ENCODE measurements around the gene NRCAM. TPM values are rescaled to one million over a fixed set of nuclear protein-coding genes. Genes with fewer than 3 reads are reported as not detected.

NRCAM gene
- total RNA-seq, 1 donor from 2014 or later = 0.26 TPM

GRCh38 chr7:108421720-108422331, 34.4 kb downstream of the NRCAM start:
- no peak for TF ChIP-seq CTCF (IDR thresholded peaks at IDR 0.05; ENCODE audit: insufficient read depth, low read length, severe bottlenecking)
- DNase-seq (ENCODE audit: low read depth) (no peak), FAIRE-seq (no peak)
- no peak overlapping the region for H3K4me3 ChIP-seq (ENCODE audit: low read depth, low read length)
- no peaks in the 10 kb centered on the region for H3K36me3 ChIP-seq (ENCODE audit: control insufficient read depth, insufficient read depth, low read length)
- peaks cover 2% of the 10 kb centered on the region for H3K27me3 ChIP-seq (ENCODE audit: control insufficient read depth, insufficient read depth, low read length)

- DNase-seq (ENCODE audit: low read depth) = no peak
These were observed 36.0 kb downstream of the NRCAM start for GRCh38 chr7:108419961-108420908.

GRCh38 chr7:108418946-108419345, 37.3 kb downstream of the NRCAM start:
- DNase-seq (ENCODE audit: low read depth) = no peak
- no peak for FAIRE-seq
- Histone ChIP-seq H3K27me3 (ENCODE audit: control insufficient read depth, insufficient read depth, low read length) (peaks cover 2% of the 10 kb centered on the region), H3K4me3 (ENCODE audit: low read depth, low read length) (no peak overlapping the region), H3K36me3 (ENCODE audit: control insufficient read depth, insufficient read depth, low read length) (no peaks in the 10 kb centered on the region)
- TF ChIP-seq CTCF (IDR thresholded peaks at IDR 0.05; ENCODE audit: insufficient read depth, low read length, severe bottlenecking) = no peak

More at GRCh38 chr7:108419961-108420908, 36.0 kb downstream of the NRCAM start:
- peaks cover 2% of the 10 kb centered on the region for H3K27me3 ChIP-seq (ENCODE audit: control insufficient read depth, insufficient read depth, low read length)
- FAIRE-seq = no peak
- no peaks in the 10 kb centered on the region for H3K36me3 ChIP-seq (ENCODE audit: control insufficient read depth, insufficient read depth, low read length)
- no peak overlapping the region for H3K4me3 ChIP-seq (ENCODE audit: low read depth, low read length)
- TF ChIP-seq CTCF (IDR thresholded peaks at IDR 0.05; ENCODE audit: insufficient read depth, low read length, severe bottlenecking) = no peak

- Histone ChIP-seq H3K27me3 (ENCODE audit: control insufficient read depth, insufficient read depth, low read length) (peaks cover 2% of the 10 kb centered on the region), H3K4me3 (ENCODE audit: low read depth, low read length) (no peak overlapping the region), H3K36me3 (ENCODE audit: control insufficient read depth, insufficient read depth, low read length) (no peaks in the 10 kb centered on the region)
- FAIRE-seq = no peak
- no peak for DNase-seq (ENCODE audit: low read depth)
- TF ChIP-seq CTCF (IDR thresholded peaks at IDR 0.05; ENCODE audit: insufficient read depth, low read length, severe bottlenecking) = no peak
These were observed 38.3 kb downstream of the NRCAM start for GRCh38 chr7:108417926-108418325.

GRCh38 chr7:108417144-108417543, 39.1 kb downstream of the NRCAM start:
- no peak for TF ChIP-seq CTCF (IDR thresholded peaks at IDR 0.05; ENCODE audit: insufficient read depth, low read length, severe bottlenecking)
- FAIRE-seq (no peak), DNase-seq (ENCODE audit: low read depth) (no peak)
- Histone ChIP-seq H3K36me3 (ENCODE audit: control insufficient read depth, insufficient read depth, low read length) (no peaks in the 10 kb centered on the region), H3K27me3 (ENCODE audit: control insufficient read depth, insufficient read depth, low read length) (peaks cover 2% of the 10 kb centered on the region), H3K4me3 (ENCODE audit: low read depth, low read length) (no peak overlapping the region)
